Daoy (cell line): ENCODE data around the gene GTPBP1. TPM values are rescaled to one million over a fixed set of nuclear protein-coding genes. Genes with fewer than 3 reads are reported as not detected.

Experiments used
- DNase-seq: peaks from one replicate; pipeline ENCODE4 v3.0.0-alpha.2; 2015; ENCODE audit warnings: low read depth
- total RNA-seq: library from RNA; depleted of rRNA; stranded (reverse); fragments of >200 nt; shearing (Covaris generic); gene quantifications from 2 replicates; pipeline ENCODE4 v1.2.3, GENCODE V29; 2014

GTPBP1 gene
- total RNA-seq, 1 experiment from 2014 or later, result 23.5 TPM

GRCh38 chr22:38700789-38701628 is 4.7 kb upstream of the GTPBP1 start, which contains the start of gene JOSD1:
TSS of gene JOSD1 (minus strand) at chr22:38700943. CDS start at chr22:38699987, 956 bp downstream.
- peak; percentile 96 for DNase-seq

- no peak for DNase-seq
Observed at GRCh38 chr22:38704654-38705234, 1.0 kb upstream of the GTPBP1 start.

- DNase-seq, result peak; percentile 45
Observed at GRCh38 chr22:38706101-38706900, 557 bp downstream of the GTPBP1 start.

- DNase-seq, result no peak
Observed at GRCh38 chr22:38706901-38707195, 1.1 kb downstream of the GTPBP1 start.

- peak; percentile 48 for DNase-seq
Observed at GRCh38 chr22:38707346-38707745, 1.6 kb downstream of the GTPBP1 start.

- no peak for DNase-seq
Observed at GRCh38 chr22:38707984-38708383, 2.2 kb downstream of the GTPBP1 start.

- DNase-seq, result no peak
Observed at GRCh38 chr22:38709306-38709705, 3.6 kb downstream of the GTPBP1 start.

- DNase-seq, result no peak
Observed at GRCh38 chr22:38710351-38710750, 4.6 kb downstream of the GTPBP1 start.

GRCh38 chr22:38710866-38711265 is 5.1 kb downstream of the GTPBP1 start:
- DNase-seq, result no peak

- no peak for DNase-seq
Observed at GRCh38 chr22:38712486-38713207, 6.9 kb downstream of the GTPBP1 start.

- no peak for DNase-seq
Observed at GRCh38 chr22:38713921-38714320, 8.2 kb downstream of the GTPBP1 start.

GRCh38 chr22:38715176-38715764 is 9.5 kb downstream of the GTPBP1 start:
- DNase-seq, result no peak

- DNase-seq, result no peak
Observed at GRCh38 chr22:38715852-38716251, 10.1 kb downstream of the GTPBP1 start.

GRCh38 chr22:38716271-38716670 is 10.5 kb downstream of the GTPBP1 start:
- no peak for DNase-seq

- DNase-seq, result no peak
Observed at GRCh38 chr22:38716826-38717225, 11.1 kb downstream of the GTPBP1 start.

- DNase-seq, result no peak
Observed at GRCh38 chr22:38717244-38717643, 11.5 kb downstream of the GTPBP1 start.

- peak; percentile 91 for DNase-seq
Observed at GRCh38 chr22:38718414-38718813, 12.7 kb downstream of the GTPBP1 start.

- no peak for DNase-seq
Observed at GRCh38 chr22:38719196-38719595, 13.5 kb downstream of the GTPBP1 start.

GRCh38 chr22:38720350-38720749 is 14.6 kb downstream of the GTPBP1 start:
- DNase-seq, result no peak

GRCh38 chr22:38721551-38721950 is 15.8 kb downstream of the GTPBP1 start:
- no peak for DNase-seq

GRCh38 chr22:38724176-38724575 is 18.4 kb downstream of the GTPBP1 start:
- DNase-seq, result no peak
